GM18909 (cell line): Measurements from ENCODE around the gene ST3GAL3.

Experiments
- ATAC-seq: cut with Tn5 transposase; IDR thresholded peaks from one replicate; pipeline ENCODE4 v1.9.1; 2021; ENCODE audit warnings: mild to moderate bottlenecking; ENCODE audit not compliant: unreplicated experiment, poor library complexity

Gene ST3GAL3

GRCh38 chr1:43707190-43708001 is at the start of gene ST3GAL3:
ST3GAL3 (plus strand) TSS chr1:43707536; CDS start chr1:43736263, 28,727 bp downstream.
- ATAC-seq: peak; percentile 88

- no peak for ATAC-seq
Measured at GRCh38 chr1:43659212-43660166, 47.8 kb upstream of the ST3GAL3 start.

GRCh38 chr1:43660355-43660754 is 47.0 kb upstream of the ST3GAL3 start:
- ATAC-seq: no peak

- no peak for ATAC-seq
Measured at GRCh38 chr1:43664369-43664768, 43.0 kb upstream of the ST3GAL3 start.

GRCh38 chr1:43666608-43667007 is 40.7 kb upstream of the ST3GAL3 start:
- ATAC-seq: no peak

GRCh38 chr1:43668956-43669355 is 38.4 kb upstream of the ST3GAL3 start:
- ATAC-seq: no peak

GRCh38 chr1:43669878-43670277 is 37.5 kb upstream of the ST3GAL3 start:
- ATAC-seq: no peak

GRCh38 chr1:43671193-43671592 is 36.1 kb upstream of the ST3GAL3 start:
- no peak for ATAC-seq

GRCh38 chr1:43671626-43672330 is 35.6 kb upstream of the ST3GAL3 start:
- ATAC-seq: no peak

GRCh38 chr1:43673261-43673660 is 34.1 kb upstream of the ST3GAL3 start:
- no peak for ATAC-seq

GRCh38 chr1:43678940-43679339 is 28.4 kb upstream of the ST3GAL3 start:
- ATAC-seq: no peak

GRCh38 chr1:43683560-43683959 is 23.8 kb upstream of the ST3GAL3 start:
- no peak for ATAC-seq

- no peak for ATAC-seq
Measured at GRCh38 chr1:43686801-43687200, 20.5 kb upstream of the ST3GAL3 start.

- ATAC-seq: no peak
Measured at GRCh38 chr1:43687301-43688108, 19.8 kb upstream of the ST3GAL3 start.

- no peak for ATAC-seq
Measured at GRCh38 chr1:43688109-43688387, 19.3 kb upstream of the ST3GAL3 start.

- no peak for ATAC-seq
Measured at GRCh38 chr1:43688594-43689000, 18.7 kb upstream of the ST3GAL3 start.

GRCh38 chr1:43689289-43689688 is 18.0 kb upstream of the ST3GAL3 start:
- ATAC-seq: no peak

GRCh38 chr1:43691871-43692815 is 15.2 kb upstream of the ST3GAL3 start:
- ATAC-seq: no peak

- no peak for ATAC-seq
Measured at GRCh38 chr1:43693371-43693770, 14.0 kb upstream of the ST3GAL3 start.
